ENCODE measurements around the gene MAN2C1.

MAN2C1 gene

GRCh38 chr15:75307778-75308390 lies 60.5 kb downstream of the MAN2C1 start:
- DNase-seq (ENCODE audit: low spot score), result peak; percentile 21

GRCh38 chr15:75306188-75306587 lies 62.2 kb downstream of the MAN2C1 start:
- DNase-seq (ENCODE audit: low spot score), result no peak

Data from hepatic stellate cell (primary cell).